Measurements from ENCODE around the gene INTS13. TPM values are rescaled to one million over a fixed set of nuclear protein-coding genes. Genes with fewer than 3 reads are reported as not detected.

Gene INTS13
- total and polyA plus RNA-seq, 2 donors (not counting 1 experiment from before 2014, with no cell fraction given) = 29.2 to 33.0 TPM

DNA sequence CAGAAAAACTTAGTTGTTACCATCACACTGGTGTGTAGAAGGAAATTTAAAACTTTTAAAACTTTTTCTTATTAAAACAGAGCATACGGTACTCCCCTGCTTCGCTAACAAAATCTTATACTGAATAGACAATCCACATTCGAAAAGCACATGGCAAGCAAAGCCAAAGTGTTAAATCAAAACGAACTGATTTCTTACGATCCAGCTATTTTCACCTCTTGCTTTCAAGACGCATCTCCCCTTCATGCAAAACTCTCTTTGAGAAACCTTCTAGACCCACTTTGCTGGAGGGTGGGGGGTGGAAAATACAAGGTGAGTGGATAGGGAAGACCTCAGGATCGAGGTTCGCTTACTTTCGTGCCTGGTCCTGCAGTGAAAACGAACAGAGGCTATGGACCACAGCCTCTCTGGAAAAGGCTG is 328 bp downstream of the INTS13 start:
- H4K20me1 ChIP-seq (ENCODE audit: control insufficient read depth, extremely low read depth, insufficient read depth, low read length) = no peaks in the 10 kb centered on the region
- peak overlapping the region; percentile 92 for H2AFZ ChIP-seq (ENCODE audit: low read length)
- no peaks in the 10 kb centered on the region for H3K36me3 ChIP-seq (ENCODE audit: control insufficient read depth, insufficient read depth, low read length)
- peak overlapping the region; percentile 88 to 100 (median 99) for H3K4me3 ChIP-seq (replicated peaks in 1 of 4; ENCODE audit: control extremely low read depth in 1 of 4, insufficient read depth in 1 of 4, low read depth in 3 of 4, low read length in 4 of 4)
- TF ChIP-seq, protein P1, sequence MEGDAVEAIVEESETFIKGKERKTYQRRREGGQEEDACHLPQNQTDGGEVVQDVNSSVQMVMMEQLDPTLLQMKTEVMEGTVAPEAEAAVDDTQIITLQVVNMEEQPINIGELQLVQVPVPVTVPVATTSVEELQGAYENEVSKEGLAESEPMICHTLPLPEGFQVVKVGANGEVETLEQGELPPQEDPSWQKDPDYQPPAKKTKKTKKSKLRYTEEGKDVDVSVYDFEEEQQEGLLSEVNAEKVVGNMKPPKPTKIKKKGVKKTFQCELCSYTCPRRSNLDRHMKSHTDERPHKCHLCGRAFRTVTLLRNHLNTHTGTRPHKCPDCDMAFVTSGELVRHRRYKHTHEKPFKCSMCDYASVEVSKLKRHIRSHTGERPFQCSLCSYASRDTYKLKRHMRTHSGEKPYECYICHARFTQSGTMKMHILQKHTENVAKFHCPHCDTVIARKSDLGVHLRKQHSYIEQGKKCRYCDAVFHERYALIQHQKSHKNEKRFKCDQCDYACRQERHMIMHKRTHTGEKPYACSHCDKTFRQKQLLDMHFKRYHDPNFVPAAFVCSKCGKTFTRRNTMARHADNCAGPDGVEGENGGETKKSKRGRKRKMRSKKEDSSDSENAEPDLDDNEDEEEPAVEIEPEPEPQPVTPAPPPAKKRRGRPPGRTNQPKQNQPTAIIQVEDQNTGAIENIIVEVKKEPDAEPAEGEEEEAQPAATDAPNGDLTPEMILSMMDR (conservative IDR thresholded peaks at IDR 0.05 in 1 of 2, IDR thresholded peaks at IDR 0.05 in 1 of 2; ENCODE audit: low read depth in 1 of 2, low read length in 2 of 2) = no peak
- no peak for TF ChIP-seq EZH2 (IDR thresholded peaks at IDR 0.05; ENCODE audit: low read length, missing control alignments)
- H3K27ac ChIP-seq (ENCODE audit: insufficient read depth, low read length) = peak overlapping the region; percentile 93
- H3K79me2 ChIP-seq (ENCODE audit: control insufficient read depth, insufficient read depth, low read length) = peaks cover 68% of the 10 kb centered on the region
- H3K4me2 ChIP-seq (ENCODE audit: extremely low read depth, insufficient read depth, low read length) = peak overlapping the region; percentile 88
- no peaks in the 10 kb centered on the region for H3K27me3 ChIP-seq (ENCODE audit: control insufficient read depth, insufficient read depth, low read length)
- H3K9ac ChIP-seq (ENCODE audit: insufficient read depth, low read length) = peak overlapping the region; percentile 76
- H3K9me3 ChIP-seq (ENCODE audit: control insufficient read depth, insufficient read depth, low read depth, low read length) = no peaks in the 10 kb centered on the region
- H3K4me1 ChIP-seq (ENCODE audit: control insufficient read depth, extremely low read depth, insufficient read depth, low read length) = no peaks in the 10 kb centered on the region
- no peak for DNase-seq (ENCODE audit: low read depth in 2 of 2)

DNA sequence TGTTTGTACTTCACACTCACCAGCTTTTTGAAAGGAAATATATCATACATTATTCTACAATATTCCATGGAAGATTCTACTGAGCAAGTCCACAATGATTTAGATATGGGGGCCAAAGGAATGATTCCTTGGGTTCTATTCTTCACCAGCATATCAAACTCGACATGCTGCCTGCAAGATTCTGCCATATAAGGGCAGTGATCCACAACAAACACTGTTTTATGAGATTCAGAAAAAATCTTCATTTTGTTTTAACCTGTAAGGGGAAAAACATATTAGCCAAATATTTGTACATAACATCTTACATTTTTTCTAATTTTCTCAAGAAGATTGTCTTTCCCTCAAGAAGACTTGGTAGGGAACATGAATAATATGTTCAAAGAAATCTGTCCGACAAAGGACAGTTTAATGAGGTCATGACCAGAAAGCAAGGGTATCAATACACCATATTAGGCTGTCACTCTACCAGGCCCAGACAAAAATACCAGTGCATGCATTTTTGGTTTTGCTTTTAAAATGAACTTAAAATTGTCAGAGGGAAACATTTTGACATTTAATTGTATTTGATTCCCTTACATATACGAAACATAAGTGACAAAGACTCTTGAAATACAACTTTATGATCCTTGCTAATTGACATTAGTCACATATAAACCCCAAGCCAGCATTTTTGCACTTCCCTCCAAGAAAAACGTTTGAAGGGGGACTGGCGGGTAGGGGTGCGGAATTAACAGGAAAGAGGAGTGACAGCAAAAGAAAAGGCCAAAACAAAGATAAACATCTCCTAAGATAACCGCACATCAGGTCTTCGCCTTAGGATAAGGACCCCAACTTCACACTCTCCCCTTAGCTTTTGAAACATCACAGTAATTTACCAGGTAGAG is 980 bp downstream of the INTS13 start:
- Histone ChIP-seq H3K36me3 (ENCODE audit: control insufficient read depth, insufficient read depth, low read length) (no peaks in the 10 kb centered on the region), H3K9ac (ENCODE audit: insufficient read depth, low read length) (peak overlapping the region; percentile 76), H3K27ac (ENCODE audit: insufficient read depth, low read length) (peak overlapping the region; percentile 93), H3K79me2 (ENCODE audit: control insufficient read depth, insufficient read depth, low read length) (peaks cover 64% of the 10 kb centered on the region), H3K27me3 (ENCODE audit: control insufficient read depth, insufficient read depth, low read length) (no peaks in the 10 kb centered on the region), H2AFZ (ENCODE audit: low read length) (peak overlapping the region; percentile 92), H3K4me1 (ENCODE audit: control insufficient read depth, extremely low read depth, insufficient read depth, low read length) (no peaks in the 10 kb centered on the region), H3K4me3 (replicated peaks in 1 of 4; ENCODE audit: control extremely low read depth in 1 of 4, insufficient read depth in 1 of 4, low read depth in 3 of 4, low read length in 4 of 4) (peak overlapping the region; percentile 88 to 100 (median 99)), H4K20me1 (ENCODE audit: control insufficient read depth, extremely low read depth, insufficient read depth, low read length) (no peaks in the 10 kb centered on the region), H3K9me3 (ENCODE audit: control insufficient read depth, insufficient read depth, low read depth, low read length) (no peaks in the 10 kb centered on the region), H3K4me2 (ENCODE audit: extremely low read depth, insufficient read depth, low read length) (peak overlapping the region; percentile 88)
- TF ChIP-seq EZH2 (IDR thresholded peaks at IDR 0.05; ENCODE audit: low read length, missing control alignments) = no peak
- TF ChIP-seq, protein P1 (conservative IDR thresholded peaks at IDR 0.05 in 1 of 2, IDR thresholded peaks at IDR 0.05 in 1 of 2; ENCODE audit: low read depth in 1 of 2, low read length in 2 of 2) = no peak
- no peak for DNase-seq (ENCODE audit: low read depth in 2 of 2)

DNA sequence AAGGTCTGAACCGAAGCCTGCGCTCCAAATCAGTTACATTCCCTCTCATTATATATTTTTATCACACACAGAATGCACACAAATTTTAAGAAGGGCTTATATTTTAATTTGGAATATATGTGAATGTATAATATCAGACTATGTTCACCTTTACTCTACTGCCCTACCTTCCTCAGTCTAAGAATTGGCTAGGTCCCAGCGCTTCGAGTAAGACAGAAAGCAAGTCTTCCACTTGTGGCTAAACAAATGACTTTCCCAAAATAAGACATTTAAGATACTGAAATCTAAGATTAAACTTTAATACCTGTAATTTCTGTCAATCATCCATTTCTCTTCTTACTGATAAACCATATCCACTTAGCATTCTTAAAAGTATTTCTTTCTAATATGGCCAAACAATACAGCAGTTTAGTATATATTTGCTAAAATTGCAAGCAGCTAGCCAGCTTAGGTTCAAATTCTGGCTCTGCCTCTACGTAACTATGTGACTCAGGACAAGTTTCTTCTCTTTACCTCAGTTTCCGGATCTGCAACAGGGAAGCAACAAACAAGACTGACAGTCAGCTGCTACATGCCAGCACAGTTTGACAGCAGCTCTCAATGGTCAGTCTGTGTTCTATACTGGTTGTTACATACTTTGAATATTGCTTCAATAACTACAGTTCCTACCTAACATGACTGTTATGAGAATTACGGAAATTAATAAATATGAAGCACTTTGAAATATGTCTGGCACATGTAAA is 2.0 kb downstream of the INTS13 start:
- Histone ChIP-seq H3K4me2 (ENCODE audit: extremely low read depth, insufficient read depth, low read length) (peak overlapping the region; percentile 88), H3K4me3 (replicated peaks in 1 of 4; ENCODE audit: control extremely low read depth in 1 of 4, insufficient read depth in 1 of 4, low read depth in 3 of 4, low read length in 4 of 4) (peak overlapping the region in 3 of 4 experiments; percentile 88 to 100 (median 98)), H3K27ac (ENCODE audit: insufficient read depth, low read length) (no peak overlapping the region), H3K27me3 (ENCODE audit: control insufficient read depth, insufficient read depth, low read length) (no peaks in the 10 kb centered on the region), H4K20me1 (ENCODE audit: control insufficient read depth, extremely low read depth, insufficient read depth, low read length) (no peaks in the 10 kb centered on the region), H3K79me2 (ENCODE audit: control insufficient read depth, insufficient read depth, low read length) (peaks cover 54% of the 10 kb centered on the region), H3K9ac (ENCODE audit: insufficient read depth, low read length) (no peak overlapping the region), H3K4me1 (ENCODE audit: control insufficient read depth, extremely low read depth, insufficient read depth, low read length) (no peaks in the 10 kb centered on the region), H3K36me3 (ENCODE audit: control insufficient read depth, insufficient read depth, low read length) (no peaks in the 10 kb centered on the region), H2AFZ (ENCODE audit: low read length) (no peak overlapping the region), H3K9me3 (ENCODE audit: control insufficient read depth, insufficient read depth, low read depth, low read length) (no peaks in the 10 kb centered on the region)
- TF ChIP-seq, protein P1 (conservative IDR thresholded peaks at IDR 0.05 in 1 of 2, IDR thresholded peaks at IDR 0.05 in 1 of 2; ENCODE audit: low read depth in 1 of 2, low read length in 2 of 2) = no peak
- no peak for TF ChIP-seq EZH2 (IDR thresholded peaks at IDR 0.05; ENCODE audit: low read length, missing control alignments)
- peak in 1 of 2 donors; percentile 6 for DNase-seq (ENCODE audit: low read depth in 2 of 2)
